ENCODE measurements around the gene TMEM131L.
"Not testable (repeated sequence)": the region's sequence is repeated elsewhere in the genome, so short reads cannot be mapped to it uniquely, and the experiment has no call there.

The TMEM131L gene

DNA sequence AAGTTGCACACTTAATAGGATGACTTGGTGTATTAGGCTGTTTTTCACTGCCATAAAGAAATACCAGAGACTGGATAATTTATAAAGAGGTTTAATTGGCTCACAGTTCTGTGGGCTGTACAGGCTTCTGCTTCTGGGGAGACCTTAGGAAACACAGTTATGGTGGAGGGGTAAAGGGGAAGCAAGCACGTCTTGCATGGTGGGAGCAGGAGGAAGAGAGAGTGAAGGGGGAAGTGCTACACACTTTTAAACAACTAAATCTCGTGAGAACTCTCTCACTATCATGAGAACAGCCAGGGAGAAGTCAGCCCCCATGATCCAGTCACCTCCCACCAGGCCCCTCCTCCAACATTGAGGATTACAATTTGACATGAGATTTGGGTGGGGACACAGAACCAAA lies 142.9 kb downstream of the TMEM131L start:
- not testable (repeated sequence) for DNase-seq (ENCODE audit: low read depth in 3 of 3, low spot score in 1 of 3)

DNA sequence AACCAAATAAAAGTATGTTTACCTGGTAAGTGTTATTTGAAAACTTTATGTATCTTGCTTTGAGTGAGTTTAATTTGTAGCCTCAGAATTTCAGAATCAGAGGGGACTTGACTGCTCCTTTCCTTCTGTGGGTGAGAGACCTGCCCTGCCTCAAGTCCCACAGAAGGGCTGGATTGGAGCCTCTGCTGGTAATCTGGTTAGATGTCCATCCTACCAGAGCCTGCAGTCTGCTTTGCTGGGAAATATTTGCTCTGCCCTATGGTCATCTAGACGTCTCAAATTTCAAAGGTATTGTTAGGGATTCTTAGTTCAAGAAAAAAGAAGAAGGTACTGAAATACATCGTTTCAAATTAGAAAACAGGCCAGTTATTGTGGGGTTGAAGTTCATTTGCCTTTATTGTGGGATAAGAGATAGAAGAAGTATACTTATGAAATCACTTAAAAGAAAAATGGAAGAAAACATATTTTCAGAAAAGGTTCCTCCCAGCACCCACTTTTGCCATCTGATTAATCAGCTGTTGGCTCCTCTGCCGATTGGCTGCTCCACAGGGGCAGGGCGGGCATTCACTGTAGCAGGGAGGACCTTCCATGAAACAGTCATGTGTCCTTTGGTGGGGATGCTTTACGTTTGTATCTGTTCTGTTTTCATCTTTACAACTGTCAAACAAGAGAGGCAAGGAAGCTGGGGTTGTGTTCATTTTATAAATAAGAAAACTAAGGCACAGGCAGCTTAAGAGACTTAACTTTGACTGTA lies 144.6 kb downstream of the TMEM131L start:
- DNase-seq (ENCODE audit: low read depth in 3 of 3, low spot score in 1 of 3), result no peak

DNA sequence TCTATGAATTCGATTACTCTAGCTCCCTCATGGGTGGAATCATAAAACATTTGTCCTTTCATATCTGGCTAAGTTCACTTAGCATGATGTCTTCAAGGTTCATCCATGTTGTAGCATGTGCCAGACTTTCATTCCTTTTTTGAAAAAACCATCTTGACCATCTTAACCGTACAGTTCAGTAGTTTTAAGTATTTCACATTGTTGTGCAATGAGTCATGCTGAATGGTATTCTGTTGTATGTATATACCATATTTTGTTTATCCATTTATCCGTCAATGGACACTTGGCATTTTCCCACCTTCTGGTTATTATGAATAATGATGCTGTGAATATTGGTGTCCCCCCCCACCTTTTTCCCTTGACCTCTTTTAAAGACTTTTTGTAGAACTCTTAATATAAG lies 145.5 kb downstream of the TMEM131L start:
- DNase-seq (ENCODE audit: low read depth in 3 of 3, low spot score in 1 of 3), result no peak

DNA sequence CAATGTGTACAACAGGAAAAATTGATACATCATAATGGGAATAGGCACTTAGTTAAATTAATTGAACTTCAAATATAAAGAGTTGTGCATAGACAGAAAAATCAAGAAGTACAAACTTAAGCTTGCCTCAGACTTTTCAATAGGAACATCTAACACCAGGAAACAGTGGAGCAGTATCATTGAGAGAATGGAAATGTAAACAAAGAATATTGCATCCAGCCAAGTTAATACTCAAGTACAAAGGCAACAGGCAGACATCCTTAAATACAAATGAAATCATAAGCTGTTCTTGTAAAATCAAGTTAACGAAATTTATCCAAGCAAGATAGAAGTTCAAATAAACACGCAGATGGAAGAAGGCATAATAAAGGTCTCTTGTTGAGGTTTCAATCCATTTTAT lies 146.7 kb downstream of the TMEM131L start:
- DNase-seq (ENCODE audit: low read depth in 3 of 3, low spot score in 1 of 3), result no peak

DNA sequence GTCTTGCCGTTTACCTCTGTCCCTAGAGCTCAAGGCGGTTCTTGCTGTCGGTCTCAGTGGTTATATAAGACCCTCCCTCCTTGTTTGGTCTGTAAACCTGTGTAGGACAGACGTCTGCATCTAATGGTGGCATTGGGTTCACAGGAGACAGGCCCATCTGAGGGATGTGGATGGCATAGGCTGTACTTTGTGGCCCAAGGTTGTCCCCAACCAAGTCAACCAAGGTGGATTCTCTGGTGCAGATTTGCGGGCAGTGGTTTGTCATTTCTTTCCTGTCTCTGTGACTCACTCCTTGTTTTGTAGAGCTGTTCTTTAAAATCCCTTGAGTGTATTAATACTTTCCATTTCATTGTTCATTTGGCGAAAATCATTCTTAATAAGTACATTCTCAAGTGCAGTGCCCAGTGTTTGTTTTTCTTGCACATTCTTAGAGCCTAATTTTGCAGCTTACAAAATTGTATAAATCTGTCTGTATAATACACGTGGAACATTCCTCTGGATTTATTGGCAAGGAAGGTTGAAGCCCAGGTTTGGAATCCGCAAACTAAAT lies 149.9 kb downstream of the TMEM131L start:
- DNase-seq (ENCODE audit: low read depth in 3 of 3, low spot score in 1 of 3), result no peak

DNA sequence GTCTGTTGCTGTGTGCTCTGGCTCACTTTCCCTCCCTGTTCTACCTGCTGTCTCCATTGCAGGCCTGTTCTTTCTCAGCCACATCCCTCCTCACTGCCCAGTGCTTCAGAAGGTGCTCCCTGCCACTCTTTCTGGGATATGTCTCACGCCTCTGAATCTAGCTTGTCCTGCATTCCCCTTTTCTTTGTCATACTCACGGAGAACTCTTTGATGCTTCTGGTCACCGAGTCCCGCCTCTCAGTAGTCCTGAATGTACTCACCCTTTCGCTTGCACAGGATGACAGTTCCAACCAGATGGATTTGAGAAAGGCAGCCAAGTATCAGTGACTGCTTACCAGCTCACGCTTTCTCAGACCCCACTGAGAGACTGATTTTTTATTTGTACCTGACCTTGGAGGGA lies 152.7 kb downstream of the TMEM131L start:
- DNase-seq (ENCODE audit: low read depth in 3 of 3, low spot score in 1 of 3), result no peak

DNA sequence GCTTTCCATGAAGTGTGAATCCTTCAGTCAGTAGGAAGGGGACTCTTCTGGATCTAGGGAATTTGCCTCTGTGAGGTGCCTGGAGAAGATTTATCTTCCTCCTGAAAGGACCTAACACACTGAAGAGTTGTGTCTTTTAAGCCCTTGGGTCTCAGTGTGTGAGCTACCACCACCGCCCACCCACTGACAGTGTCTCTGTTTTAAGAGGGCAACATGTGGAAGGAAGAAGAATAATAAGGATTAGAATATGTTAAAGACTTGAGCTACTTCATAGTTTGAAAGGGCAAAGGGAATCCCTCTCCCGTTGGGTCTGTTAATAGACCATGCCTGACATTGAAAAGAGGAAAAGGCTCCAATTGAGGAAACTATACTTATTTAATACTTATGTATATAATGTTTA lies 153.7 kb downstream of the TMEM131L start:
- DNase-seq (ENCODE audit: low read depth in 3 of 3, low spot score in 1 of 3), result no peak

DNA sequence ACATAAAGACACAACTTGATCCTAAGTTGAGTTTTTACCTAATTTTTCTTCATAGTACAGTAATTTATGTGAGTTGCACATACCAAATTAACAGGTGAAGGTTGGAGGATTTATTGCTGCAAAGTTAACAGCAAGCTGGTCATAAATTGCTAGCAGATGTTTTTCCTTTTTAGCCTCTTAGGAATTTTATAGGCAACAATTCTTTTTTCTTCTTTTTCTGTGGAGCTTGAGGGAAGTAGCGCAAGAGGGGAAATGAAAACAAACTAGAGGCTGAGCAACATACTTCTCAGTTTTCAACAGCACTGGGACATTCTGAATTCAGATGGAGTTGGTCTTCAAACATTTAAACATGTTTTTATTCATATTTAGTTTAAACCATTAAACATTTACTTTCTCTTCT lies 154.2 kb downstream of the TMEM131L start:
- DNase-seq (ENCODE audit: low read depth in 3 of 3, low spot score in 1 of 3), result no peak

DNA sequence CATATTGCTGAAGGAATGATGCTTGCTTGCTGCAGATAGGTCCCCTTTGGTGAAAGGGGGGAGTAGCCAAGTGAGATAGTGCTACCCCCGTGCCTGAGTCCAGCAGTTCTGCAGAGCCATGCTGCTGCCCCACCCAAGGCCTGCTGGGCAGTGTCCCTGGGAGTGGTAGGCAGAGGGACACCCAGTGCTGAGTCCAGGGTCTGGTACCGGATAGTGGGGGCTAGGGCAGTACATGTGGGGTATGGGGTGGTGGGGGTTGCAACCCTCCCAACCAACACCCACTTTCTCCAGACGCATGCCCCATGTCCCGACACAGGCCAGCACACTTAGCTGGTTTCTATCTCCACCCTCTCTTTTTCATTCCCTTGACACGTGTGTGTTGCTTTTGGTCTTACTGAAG lies 155.9 kb downstream of the TMEM131L start:
- DNase-seq (ENCODE audit: low read depth in 3 of 3, low spot score in 1 of 3), result no peak

DNA sequence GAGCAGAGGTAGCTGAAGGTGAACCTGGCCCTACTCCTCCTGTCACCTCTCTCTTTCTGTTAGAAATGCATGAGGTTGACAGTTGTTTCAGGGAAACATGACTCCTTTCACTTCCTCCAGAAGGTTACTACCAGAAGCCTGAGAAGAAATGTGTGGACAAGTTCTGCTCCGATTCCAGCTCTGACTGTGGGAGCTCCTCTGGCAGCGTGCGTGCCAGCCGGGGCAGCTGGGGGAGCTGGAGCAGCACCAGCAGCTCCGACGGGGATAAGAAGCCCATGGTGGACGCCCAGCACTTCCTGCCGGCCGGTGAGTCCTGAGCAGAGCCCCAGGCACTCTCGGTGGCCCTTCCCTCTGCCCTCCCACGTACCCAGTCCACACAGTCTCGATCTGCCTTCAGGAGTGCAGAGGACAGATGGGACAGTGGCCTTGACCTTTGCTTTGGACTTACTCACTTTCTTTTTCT lies 156.6 kb downstream of the TMEM131L start:
- DNase-seq (ENCODE audit: low read depth in 3 of 3, low spot score in 1 of 3), result no peak

DNA sequence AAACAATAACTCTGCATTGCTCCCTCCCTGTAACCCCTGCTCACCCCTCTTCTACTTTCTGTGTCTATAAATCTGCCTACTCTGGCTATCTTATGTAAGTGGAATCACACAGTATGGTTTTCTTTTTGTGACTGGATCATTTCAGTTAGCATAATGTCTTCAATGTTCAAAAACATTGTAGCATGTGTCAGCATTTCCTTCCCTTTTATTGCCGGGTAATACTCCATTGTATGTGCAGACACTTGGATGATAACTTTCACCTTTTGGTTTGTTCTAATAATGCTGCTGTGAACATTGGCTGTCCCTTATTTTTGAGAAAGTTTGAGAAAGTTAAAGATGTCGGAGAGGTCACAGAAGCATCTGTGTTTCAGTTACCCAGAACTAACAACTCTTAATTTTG lies 157.3 kb downstream of the TMEM131L start:
- DNase-seq (ENCODE audit: low read depth in 3 of 3, low spot score in 1 of 3), result no peak

DNA sequence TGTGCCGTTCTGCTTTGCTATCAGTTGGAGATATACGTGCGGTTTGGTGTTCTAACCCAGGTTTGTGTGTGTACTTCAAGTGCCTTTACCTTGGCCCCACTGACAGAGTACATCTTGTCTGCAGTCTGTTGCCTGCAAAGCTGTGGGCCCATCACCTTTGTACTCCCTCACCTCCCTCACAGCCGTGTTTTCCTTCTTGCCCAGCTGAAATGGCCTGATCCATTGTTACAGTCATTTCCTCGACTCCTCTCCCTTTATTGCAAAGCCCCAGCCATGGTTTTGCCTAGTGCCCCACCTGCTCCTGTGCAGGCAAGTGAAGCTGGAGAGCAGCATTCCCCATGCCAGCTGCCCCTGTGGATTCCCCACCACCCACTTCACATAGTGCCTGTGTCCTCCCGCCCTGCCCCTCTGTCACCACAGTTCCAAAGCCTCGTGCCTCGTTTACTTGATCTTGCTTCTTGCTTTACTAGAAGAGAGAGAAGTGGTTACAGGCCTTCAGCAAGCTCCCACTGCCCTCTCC lies 162.7 kb downstream of the TMEM131L start:
- no peak for DNase-seq (ENCODE audit: low read depth in 3 of 3, low spot score in 1 of 3)

DNA sequence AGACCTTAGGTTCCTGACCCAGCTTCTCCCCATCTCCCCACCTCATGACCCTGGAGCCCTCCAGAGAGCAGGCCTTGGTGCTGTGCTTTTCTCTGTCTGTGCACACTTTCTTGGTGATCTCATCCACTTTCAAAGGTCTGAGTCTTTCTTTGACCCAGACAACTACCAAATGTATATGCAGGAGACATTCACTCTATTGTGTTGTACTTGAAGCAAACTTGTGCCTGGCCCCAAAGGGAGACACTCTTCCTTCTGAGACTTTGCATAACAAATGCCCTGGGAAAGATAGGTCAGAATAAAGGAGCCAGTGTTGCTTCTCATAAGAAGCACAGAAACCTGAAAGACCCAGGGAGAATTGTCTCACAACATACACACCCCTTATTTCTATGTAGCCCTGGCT lies 163.6 kb downstream of the TMEM131L start:
- no peak for DNase-seq (ENCODE audit: low read depth in 3 of 3, low spot score in 1 of 3)

DNA sequence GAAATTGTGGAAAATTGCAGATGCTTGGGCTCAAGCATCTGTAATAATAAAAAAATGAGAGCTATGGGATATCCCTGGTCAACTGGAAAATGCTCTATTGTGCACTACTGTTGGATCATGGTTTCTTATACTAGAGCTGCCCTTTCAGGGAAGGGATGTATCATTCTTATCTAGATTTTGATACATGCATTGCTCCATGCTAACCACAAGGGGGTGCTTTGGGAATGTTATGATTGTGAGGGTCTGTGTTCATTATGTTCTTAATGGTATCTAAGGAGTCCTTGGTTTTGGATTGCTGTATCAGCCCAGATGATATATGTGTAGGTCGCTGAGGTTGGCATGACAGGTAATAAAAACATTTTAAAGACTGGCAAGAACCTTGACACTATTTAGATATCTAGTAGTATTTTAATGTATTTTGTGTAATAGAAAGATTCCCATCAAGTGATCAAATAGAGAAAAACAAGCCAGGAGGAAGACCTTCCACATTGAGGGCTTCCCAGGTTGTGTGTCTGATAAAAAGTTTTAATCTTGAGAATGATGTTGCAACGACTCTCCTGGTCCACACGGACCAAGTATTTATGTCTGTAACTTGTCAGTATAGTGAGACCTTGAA lies 168.7 kb downstream of the TMEM131L start:
- DNase-seq (ENCODE audit: low read depth in 3 of 3, low spot score in 1 of 3), result no peak

DNA sequence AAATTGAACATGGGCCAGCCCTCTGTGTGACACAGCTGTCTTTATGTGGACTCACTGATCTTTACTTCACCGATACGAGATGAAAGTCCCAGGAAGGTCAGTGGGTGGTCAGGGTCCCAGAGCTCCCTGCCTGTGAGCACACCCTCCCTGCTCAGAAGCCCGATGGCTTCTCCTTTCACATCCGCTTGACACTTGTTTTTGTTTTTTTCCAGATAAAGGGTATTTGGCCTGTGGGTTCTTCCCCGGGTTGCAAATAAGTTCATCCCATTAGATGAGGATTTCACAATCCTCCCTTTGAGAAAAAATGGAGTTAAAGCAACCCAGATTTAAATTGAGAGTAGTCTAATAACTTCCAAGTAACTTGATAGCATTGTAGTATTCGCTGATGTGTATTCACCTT lies 169.7 kb downstream of the TMEM131L start:
- no peak for DNase-seq (ENCODE audit: low read depth in 3 of 3, low spot score in 1 of 3)

DNA sequence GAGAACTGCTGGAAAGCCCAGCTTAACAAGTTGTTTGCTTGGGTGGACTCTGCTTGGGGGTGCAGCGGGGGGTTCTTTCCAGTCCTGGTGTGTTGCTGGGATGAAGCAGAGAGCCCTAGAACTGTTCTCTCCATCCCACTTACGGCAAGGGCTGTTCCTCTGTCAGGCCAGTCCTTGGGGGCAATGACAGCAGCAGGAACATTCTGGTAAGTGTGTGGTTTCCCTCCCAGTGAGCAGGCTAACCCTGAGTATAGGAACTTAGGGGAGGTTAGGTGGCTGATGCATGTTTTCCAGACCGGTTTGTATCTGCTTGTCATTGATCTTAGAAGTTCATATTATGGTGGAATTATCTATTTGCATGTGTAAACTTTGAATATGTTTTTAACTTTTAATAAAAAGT lies 171.0 kb downstream of the TMEM131L start:
- no peak for DNase-seq (ENCODE audit: low read depth in 3 of 3, low spot score in 1 of 3)

DNA sequence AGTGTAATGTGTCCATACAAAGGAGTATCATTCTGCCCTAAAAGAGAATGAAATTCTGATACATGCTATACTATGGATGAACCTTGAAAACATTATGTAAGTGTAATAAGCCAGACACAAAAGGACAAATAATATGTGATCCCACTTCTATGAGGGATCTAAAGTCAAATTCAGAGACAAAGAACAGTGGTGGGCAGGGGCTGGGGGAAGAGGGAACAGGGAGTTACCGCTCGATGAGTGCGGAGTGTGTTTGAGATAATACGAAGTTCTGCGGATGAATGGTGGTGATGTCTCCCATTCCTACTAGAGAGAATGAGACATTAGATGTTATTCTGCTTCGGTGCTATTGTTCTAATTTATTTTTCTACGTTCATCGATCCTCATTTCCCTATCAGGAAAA lies 171.9 kb downstream of the TMEM131L start:
- DNase-seq (ENCODE audit: low read depth in 3 of 3, low spot score in 1 of 3), result no peak

DNA sequence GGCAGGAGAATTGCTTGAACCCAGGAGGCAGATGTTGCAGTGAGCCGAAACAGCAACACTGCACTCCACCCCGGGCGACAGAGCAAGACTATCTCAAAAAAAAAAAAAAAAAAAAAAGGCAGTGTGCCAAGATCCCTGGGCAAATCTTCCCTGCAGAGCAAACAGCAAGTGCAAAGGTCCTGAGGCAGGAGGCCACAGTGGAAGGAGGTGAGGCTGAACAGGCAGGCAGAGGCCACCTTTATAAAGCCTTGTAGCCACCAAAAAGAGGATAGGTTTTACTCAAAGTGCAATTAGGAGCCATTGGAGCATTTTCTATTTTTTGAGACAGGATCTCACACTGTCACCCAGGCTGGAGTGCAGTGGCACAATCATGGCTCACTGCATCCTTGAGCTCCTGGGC lies 172.8 kb downstream of the TMEM131L start:
- no peak for DNase-seq (ENCODE audit: low read depth in 3 of 3, low spot score in 1 of 3)

DNA sequence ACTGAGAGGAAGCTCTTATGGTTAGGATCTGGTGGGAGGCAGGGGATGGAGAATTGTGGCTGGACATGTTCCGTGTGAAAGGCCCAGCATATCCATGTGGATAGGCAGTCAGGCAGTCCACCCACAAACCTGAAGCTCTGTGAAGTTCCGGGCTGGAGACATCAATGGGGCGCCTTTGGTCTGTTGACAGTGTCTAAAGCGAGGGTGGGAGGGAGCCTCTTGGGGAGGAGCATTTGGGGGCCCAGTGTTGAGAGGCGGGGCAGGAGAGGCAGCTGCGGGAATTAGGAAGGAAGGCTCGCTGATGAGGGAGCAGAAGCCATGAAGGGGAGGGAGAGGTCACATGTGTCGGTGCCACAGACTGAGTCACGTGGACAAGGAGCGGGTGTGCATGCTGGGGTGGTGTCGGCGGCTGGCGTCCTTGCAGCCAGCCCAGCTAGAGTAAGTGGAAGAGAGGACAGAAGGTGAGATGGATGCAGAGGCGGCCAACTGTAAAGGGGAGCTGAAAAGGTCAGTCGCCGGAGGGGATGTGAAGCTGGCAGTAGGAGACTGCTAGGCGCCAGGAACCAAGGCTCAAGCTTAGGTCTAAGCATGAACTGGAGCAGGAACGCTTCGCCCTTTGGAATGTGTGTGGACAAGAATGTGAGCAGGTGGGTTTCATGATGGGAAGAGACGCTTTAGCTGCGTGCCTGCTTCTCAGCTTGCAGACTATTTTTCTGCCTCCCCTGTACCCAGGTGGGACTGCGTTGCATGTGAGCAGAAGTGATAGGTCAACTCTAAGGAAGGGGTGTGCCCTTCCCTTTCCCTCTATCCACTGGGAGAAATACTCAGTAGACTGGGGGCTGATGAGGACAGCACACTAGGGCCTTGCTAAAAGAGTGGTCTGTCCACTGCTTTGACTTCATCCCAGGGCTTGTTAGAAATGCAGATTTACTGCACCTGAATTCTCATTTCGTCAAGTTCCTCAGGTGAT lies 174.0 kb downstream of the TMEM131L start:
- no peak for DNase-seq (ENCODE audit: low read depth in 3 of 3, low spot score in 1 of 3)

DNA sequence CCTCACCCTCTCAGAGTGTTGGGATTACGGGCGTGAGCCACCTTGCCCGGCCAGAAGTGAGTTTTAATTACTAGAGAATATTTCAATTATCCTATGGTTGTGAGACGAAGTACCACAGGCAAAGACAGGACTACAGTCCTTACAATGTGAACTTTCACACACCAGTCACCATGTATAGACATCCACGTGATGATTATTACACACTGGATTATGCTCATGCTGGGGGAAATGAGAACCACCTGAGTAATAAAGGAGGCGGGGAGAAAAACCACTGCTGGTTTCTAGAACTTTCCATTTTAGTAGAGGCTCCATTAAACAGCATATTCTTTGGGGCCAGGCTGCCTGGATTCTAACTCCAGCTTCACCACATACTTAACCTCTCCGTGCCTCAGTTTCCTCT lies 175.4 kb downstream of the TMEM131L start:
- no peak for DNase-seq (ENCODE audit: low read depth in 3 of 3, low spot score in 1 of 3)

Measured in stimulated activated CD4-positive, alpha-beta T cell treated with anti-CD3 and anti-CD28 coated beads, TNF-alpha, amount 100 ng/mL, for 1 hour (primary cell).